HepG2 (cell line): ENCODE data around the gene ABHD10. TPM values are rescaled to one million over a fixed set of nuclear protein-coding genes. Genes with fewer than 3 reads are reported as not detected.

Experiments
- ATAC-seq: fragments of 200-7000 bp; cut with Tn5 transposase; 3 replicates; pipeline ENCODE4 v1.9.1; 2020; ENCODE audit warnings: mild to moderate bottlenecking, moderate library complexity
- BruUV-seq: library from RNA; stranded (reverse); fragments of 400-500 nt; replicated peaks from 2 replicates; lab custom pipeline; 2021; lab: Mats Ljungman, UMichigan
- CTCF ChIA-PET: fragments of 300-600 bp; formaldehyde crosslinking; extraction: SDS; loops from one replicate; lab custom pipeline; 2021; ENCODE audit warnings: low total read pairs, inconsistent platforms, low intra/inter-chr PET ratio; lab: Yijun Ruan, JAX
- POLR2A ChIA-PET: fragments of 350-600 bp; sonication (Branson Sonifier 250); formaldehyde crosslinking; loops from one replicate; lab custom pipeline; 2020; ENCODE audit warnings: antibody characterized with exemption, inconsistent platforms; lab: Yijun Ruan, JAX
- DNase-seq: peaks from one replicate; pipeline ENCODE4 v3.0.0-alpha.2; 2015; ENCODE audit warnings: low spot score
- FAIRE-seq: peaks from 3 replicates; lab custom pipeline; 2011; peaks lifted over from hg19 to GRCh38; lab: Jason Lieb, UNC
- H2AFZ ChIP-seq: one replicate; pipeline ENCODE4 v1.6.1; 2011; ENCODE audit warnings: low read length, inconsistent platforms
- H3K27ac ChIP-seq: fragments of 300-600 bp; 3 replicates; pipeline ENCODE4 v1.8.0; 2011; ENCODE audit warnings: mixed run types, mild to moderate bottlenecking, mixed read lengths, low read length, inconsistent platforms; ENCODE audit not compliant: insufficient read depth; ENCODE audit errors: extremely low read length
- H3K27me3 ChIP-seq, 2 experiments: fragments of 200-600 bp in 1 of 2; 2 replicates in 1 of 2; 3 replicates in 1 of 2; pipeline versions ENCODE4 v1.6.0 to v1.8.0; 2011; ENCODE audit warnings: low read length in 2 of 2, mild to moderate bottlenecking in 2 of 2, moderate library complexity in 2 of 2, inconsistent platforms in 1 of 2; ENCODE audit not compliant: insufficient read depth in 2 of 2, control insufficient read depth in 1 of 2
- H3K36me3 ChIP-seq, 2 experiments: fragments of 200-600 bp in 1 of 2; replicated peaks in 1 of 2; 2 replicates in 1 of 2; 3 replicates in 1 of 2; pipeline versions ENCODE4 v1.5.1 to v1.8.0; 2011; ENCODE audit warnings: low read length in 2 of 2, inconsistent platforms in 1 of 2; ENCODE audit not compliant: insufficient read depth in 2 of 2, control insufficient read depth in 1 of 2
- H3K4me1 ChIP-seq: 2 replicates; pipeline ENCODE4 v1.5.1; 2012; ENCODE audit warnings: low read length, inconsistent platforms; ENCODE audit not compliant: insufficient read depth
- H3K4me2 ChIP-seq: 2 replicates; pipeline ENCODE4 v1.6.0; 2011; ENCODE audit warnings: low read depth, low read length, inconsistent platforms
- H3K4me3 ChIP-seq, 3 experiments: fragments of 200-600 bp in 1 of 3; sonication (generic), shearing (Covaris generic) in 1 of 3; replicated peaks in 1 of 3; 2 replicates each; pipeline ENCODE4 v1.5.1; 2011 to 2016; ENCODE audit warnings: low read length in 3 of 3, inconsistent platforms in 2 of 3, low read depth in 2 of 3, mild to moderate bottlenecking in 2 of 3, control low read depth in 1 of 3, mixed read lengths in 1 of 3; ENCODE audit not compliant: insufficient read depth in 1 of 3
- H3K79me2 ChIP-seq: one replicate; pipeline ENCODE4 v1.6.1; 2011; ENCODE audit warnings: low read length, inconsistent platforms; ENCODE audit not compliant: insufficient read depth
- H3K9ac ChIP-seq: 2 replicates; pipeline ENCODE4 v1.6.0; 2011; ENCODE audit warnings: mild to moderate bottlenecking, low read depth, low read length, inconsistent platforms; ENCODE audit not compliant: insufficient read depth
- H3K9me3 ChIP-seq: 2 replicates; pipeline ENCODE4 v1.5.1; 2012; ENCODE audit warnings: mild to moderate bottlenecking, low read length
- H4K20me1 ChIP-seq: 2 replicates; pipeline ENCODE4 v1.6.0; 2011; ENCODE audit warnings: inconsistent platforms, mild to moderate bottlenecking, low read length, moderate library complexity; ENCODE audit not compliant: insufficient read depth
- GTF3A ChIP-seq: sonication (generic); formaldehyde crosslinking; conservative IDR thresholded peaks from 2 replicates; pipeline ENCODE4 v1.4.0; 2020; ENCODE audit warnings: mild to moderate bottlenecking, missing genetic modification reagents
- MIXL1 ChIP-seq: IDR thresholded peaks from 2 replicates; pipeline ENCODE4 v1.6.1; 2016
- MTA3 ChIP-seq: sonication (generic); formaldehyde crosslinking; IDR thresholded peaks from 2 replicates; pipeline ENCODE4 v1.4.0; 2020; ENCODE audit warnings: missing genetic modification reagents
- RBM22 ChIP-seq: fragments of 200-400 bp; formaldehyde crosslinking; optimal IDR thresholded peaks from 2 replicates; pipeline ENCODE3; 2017; ENCODE audit warnings: mild to moderate bottlenecking, low read length, moderate library complexity
- RELA ChIP-seq: sonication (generic); formaldehyde crosslinking; IDR thresholded peaks from 2 replicates; pipeline ENCODE4 v1.4.0; 2020; ENCODE audit warnings: missing genetic modification reagents
- SALL1 ChIP-seq: sonication (generic); formaldehyde crosslinking; IDR thresholded peaks from 2 replicates; pipeline ENCODE4 v1.8.0; 2022; ENCODE audit warnings: mild to moderate bottlenecking, missing genetic modification reagents
- SNRNP70 ChIP-seq: fragments of 200-400 bp; formaldehyde crosslinking; IDR thresholded peaks from 2 replicates; pipeline ENCODE4 v1.6.1; 2017; ENCODE audit warnings: mild to moderate bottlenecking, low read depth, low read length, moderate library complexity
- ZFP36L2 ChIP-seq: sonication (generic); formaldehyde crosslinking; IDR thresholded peaks from 2 replicates; pipeline ENCODE4 v1.4.0; 2020; ENCODE audit warnings: missing genetic modification reagents
- ZNF260 ChIP-seq: sonication (generic); formaldehyde crosslinking; IDR thresholded peaks from 2 replicates; pipeline ENCODE4 v1.4.0; 2020; ENCODE audit warnings: missing genetic modification reagents, low read depth, mild to moderate bottlenecking, borderline replicate concordance
- WGBS: methylation state at CpG from one replicate; pipeline ENCODE4 v1.1.6; 2017; ENCODE audit warnings: low lambda C conversion rate; 5-methylcytosine and 5-hydroxymethylcytosine counted together
- in situ Hi-C: cut with HindIII; loops from 2 replicates; pipeline ENCODE4 v1.10.0; 2017; ENCODE audit warnings: low pct_unique_long_range_greater_than_20kb; ENCODE audit not compliant: extremely low pct_ligation_motif_present
- intact Hi-C: fragments of 100-400 bp; cut with micrococcal nuclease; formaldehyde crosslinking; loops from one replicate; pipeline ENCODE4 v1.10.0; 2022; ENCODE audit not compliant: unreplicated experiment
- polyA plus RNA-seq, 8 experiments: library from polyadenylated mRNA; depleted of rRNA in 3 of 8; stranded (reverse) in 7 of 8; unstranded in 1 of 8; fragments of >200 nt; fragmentation: Illumina TruSeq in 4 of 8; extraction: Trizol in 4 of 8; gene quantifications; 2 replicates each; pipeline versions ENCODE4 v1.2.1 to v1.2.3, GENCODE V29; 2011 to 2016; ENCODE audit warnings: low read depth in 4 of 8, missing spikeins in 1 of 8, mixed read lengths in 1 of 8; ENCODE audit not compliant: insufficient read depth in 1 of 8
- total RNA-seq, 5 experiments: library from RNA; depleted of rRNA; stranded (reverse); fragments of >200 nt; fragmentation: Illumina TruSeq; extraction: Trizol; gene quantifications; 2 replicates each; pipeline ENCODE4 v1.2.3, GENCODE V29; 2016; ENCODE audit warnings: low read depth in 1 of 5
- TF ChIP-seq, protein P1 (sequence below): IDR thresholded peaks from 2 replicates; pipeline ENCODE4 v1.6.1; 2016; ENCODE audit warnings: low read depth, control low read depth
- TF ChIP-seq, protein P2 (sequence below): sonication (generic); formaldehyde crosslinking; IDR thresholded peaks from 2 replicates; pipeline ENCODE4 v1.4.0; 2020; ENCODE audit warnings: mild to moderate bottlenecking, missing genetic modification reagents
- TF ChIP-seq, protein P3 (sequence below): sonication (generic); formaldehyde crosslinking; IDR thresholded peaks from 2 replicates; pipeline ENCODE4 v1.4.0; 2020; ENCODE audit warnings: missing genetic modification reagents, borderline replicate concordance
- TF ChIP-seq, protein P4 (sequence below): sonication (generic); formaldehyde crosslinking; IDR thresholded peaks from 2 replicates; pipeline ENCODE4 v1.5.0; 2020; ENCODE audit warnings: missing genetic modification reagents
- TF ChIP-seq, protein P5 (sequence below): sonication (generic); IDR thresholded peaks from 2 replicates; pipeline ENCODE4 v1.6.1; 2016; ENCODE audit warnings: low read depth, borderline replicate concordance
- TF ChIP-seq, protein P6 (sequence below): sonication (generic); formaldehyde crosslinking; IDR thresholded peaks from 2 replicates; pipeline ENCODE4 v1.8.0; 2022; ENCODE audit warnings: low read depth, missing genetic modification reagents

The ABHD10 gene
- total and polyA plus RNA-seq, 2 of the 13 experiments (the other 11 are each of a cell fraction or from before 2014, with no cell fraction given) = 22.8 to 50.2 TPM

DNA sequence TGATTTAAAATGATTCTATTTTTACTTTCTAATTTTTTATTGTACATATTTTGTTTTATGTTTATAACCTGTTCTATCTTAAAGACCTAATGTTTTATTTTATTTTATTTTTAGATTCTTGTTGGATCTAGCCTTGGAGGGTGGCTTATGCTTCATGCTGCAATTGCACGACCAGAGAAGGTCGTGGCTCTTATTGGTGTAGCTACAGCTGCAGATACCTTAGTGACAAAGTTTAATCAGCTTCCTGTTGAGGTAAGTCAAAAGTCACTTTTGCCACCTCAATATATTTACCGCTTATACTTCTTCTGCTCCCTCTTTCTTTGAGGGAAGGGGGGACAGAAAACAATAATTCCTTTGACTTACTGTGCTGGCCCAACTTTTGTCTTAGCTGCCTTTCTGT lies 8.0 kb downstream of the ABHD10 start (continued):
- TF ChIP-seq, protein P1, sequence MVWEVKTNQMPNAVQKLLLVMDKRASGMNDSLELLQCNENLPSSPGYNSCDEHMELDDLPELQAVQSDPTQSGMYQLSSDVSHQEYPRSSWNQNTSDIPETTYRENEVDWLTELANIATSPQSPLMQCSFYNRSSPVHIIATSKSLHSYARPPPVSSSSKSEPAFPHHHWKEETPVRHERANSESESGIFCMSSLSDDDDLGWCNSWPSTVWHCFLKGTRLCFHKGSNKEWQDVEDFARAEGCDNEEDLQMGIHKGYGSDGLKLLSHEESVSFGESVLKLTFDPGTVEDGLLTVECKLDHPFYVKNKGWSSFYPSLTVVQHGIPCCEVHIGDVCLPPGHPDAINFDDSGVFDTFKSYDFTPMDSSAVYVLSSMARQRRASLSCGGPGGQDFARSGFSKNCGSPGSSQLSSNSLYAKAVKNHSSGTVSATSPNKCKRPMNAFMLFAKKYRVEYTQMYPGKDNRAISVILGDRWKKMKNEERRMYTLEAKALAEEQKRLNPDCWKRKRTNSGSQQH (CRISPR knock-in tag) = no peak
- TF ChIP-seq, protein P2, sequence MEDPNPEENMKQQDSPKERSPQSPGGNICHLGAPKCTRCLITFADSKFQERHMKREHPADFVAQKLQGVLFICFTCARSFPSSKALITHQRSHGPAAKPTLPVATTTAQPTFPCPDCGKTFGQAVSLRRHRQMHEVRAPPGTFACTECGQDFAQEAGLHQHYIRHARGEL (CRISPR knock-in tag) = no peak

DNA sequence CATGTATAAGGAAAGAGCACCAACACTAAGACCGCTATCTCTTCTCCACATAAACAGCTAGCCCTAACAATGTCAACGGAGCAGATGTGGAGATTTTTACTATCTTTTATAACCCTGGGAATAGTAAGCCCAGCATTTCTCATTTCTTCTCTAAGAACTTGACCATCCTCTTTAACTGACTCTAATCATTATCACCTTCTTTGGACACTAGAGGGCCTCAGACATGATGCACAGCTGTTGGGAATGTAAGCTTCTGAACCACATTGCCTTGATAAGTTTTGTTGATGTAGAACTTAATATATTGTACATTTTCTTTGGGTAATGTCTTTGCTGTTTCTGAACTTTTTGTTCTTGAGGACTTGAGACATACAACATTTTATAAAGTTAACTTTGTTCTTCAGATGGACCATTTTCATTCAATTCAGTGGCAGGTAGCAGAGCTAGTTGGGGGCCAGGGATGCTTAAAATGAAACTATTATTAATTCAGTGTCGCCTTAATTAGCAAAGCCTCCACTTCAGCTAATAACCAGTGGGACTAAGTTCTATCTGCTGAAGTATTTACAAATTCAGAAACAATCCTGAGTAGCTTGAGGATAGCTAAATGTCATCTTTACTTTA lies 10.3 kb downstream of the ABHD10 start:
- intact Hi-C loops = loop anchor here (1.0 kb wide), 2 partner anchors 24 to 54 kb away; no protein-coding TSS in a partner anchor
- TF ChIP-seq, protein P3, sequence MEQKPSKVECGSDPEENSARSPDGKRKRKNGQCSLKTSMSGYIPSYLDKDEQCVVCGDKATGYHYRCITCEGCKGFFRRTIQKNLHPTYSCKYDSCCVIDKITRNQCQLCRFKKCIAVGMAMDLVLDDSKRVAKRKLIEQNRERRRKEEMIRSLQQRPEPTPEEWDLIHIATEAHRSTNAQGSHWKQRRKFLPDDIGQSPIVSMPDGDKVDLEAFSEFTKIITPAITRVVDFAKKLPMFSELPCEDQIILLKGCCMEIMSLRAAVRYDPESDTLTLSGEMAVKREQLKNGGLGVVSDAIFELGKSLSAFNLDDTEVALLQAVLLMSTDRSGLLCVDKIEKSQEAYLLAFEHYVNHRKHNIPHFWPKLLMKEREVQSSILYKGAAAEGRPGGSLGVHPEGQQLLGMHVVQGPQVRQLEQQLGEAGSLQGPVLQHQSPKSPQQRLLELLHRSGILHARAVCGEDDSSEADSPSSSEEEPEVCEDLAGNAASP (CRISPR knock-in tag) = no peak
- TF ChIP-seq RELA (CRISPR knock-in tag) (no peak), RBM22 (no peak), SNRNP70 (no peak), MTA3 (CRISPR knock-in tag) (no peak), ZNF260 (CRISPR knock-in tag) (no peak), MIXL1 (peak; percentile 76; the same call in 1 of the 2 replicates), ZFP36L2 (CRISPR knock-in tag) (no peak), SALL1 (CRISPR knock-in tag) (no peak), GTF3A (CRISPR knock-in tag) (no peak)
- TF ChIP-seq, protein P4, sequence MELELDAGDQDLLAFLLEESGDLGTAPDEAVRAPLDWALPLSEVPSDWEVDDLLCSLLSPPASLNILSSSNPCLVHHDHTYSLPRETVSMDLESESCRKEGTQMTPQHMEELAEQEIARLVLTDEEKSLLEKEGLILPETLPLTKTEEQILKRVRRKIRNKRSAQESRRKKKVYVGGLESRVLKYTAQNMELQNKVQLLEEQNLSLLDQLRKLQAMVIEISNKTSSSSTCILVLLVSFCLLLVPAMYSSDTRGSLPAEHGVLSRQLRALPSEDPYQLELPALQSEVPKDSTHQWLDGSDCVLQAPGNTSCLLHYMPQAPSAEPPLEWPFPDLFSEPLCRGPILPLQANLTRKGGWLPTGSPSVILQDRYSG = no peak
- TF ChIP-seq, protein P5, sequence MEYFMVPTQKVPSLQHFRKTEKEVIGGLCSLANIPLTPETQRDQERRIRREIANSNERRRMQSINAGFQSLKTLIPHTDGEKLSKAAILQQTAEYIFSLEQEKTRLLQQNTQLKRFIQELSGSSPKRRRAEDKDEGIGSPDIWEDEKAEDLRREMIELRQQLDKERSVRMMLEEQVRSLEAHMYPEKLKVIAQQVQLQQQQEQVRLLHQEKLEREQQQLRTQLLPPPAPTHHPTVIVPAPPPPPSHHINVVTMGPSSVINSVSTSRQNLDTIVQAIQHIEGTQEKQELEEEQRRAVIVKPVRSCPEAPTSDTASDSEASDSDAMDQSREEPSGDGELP = peak; percentile 71; the same call in 1 of the 2 replicates
- TF ChIP-seq, protein P6, sequence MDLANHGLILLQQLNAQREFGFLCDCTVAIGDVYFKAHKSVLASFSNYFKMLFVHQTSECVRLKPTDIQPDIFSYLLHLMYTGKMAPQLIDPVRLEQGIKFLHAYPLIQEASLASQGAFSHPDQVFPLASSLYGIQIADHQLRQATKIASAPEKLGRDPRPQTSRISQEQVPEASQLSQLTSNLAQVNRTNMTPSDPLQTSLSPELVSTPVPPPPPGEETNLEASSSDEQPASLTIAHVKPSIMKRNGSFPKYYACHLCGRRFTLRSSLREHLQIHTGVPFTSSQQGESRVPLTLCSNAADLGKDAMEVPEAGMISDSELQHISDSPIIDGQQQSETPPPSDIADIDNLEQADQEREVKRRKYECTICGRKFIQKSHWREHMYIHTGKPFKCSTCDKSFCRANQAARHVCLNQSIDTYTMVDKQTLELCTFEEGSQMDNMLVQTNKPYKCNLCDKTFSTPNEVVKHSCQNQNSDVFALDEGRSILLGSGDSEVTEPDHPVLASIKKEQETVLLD (CRISPR knock-in tag) = no peak

More for the DNA sequence above, 10.3 kb downstream of the ABHD10 start:
- Histone ChIP-seq H3K27me3 (no peaks in the 10 kb centered on the region), H2AFZ (no peak overlapping the region), H3K36me3 (peaks cover 6 to 28% of the 10 kb centered on the region in 2 experiments), H4K20me1 (peaks cover 4% of the 10 kb centered on the region; the same call in 1 of the 2 replicates), H3K9me3 (no peaks in the 10 kb centered on the region), H3K4me3 (no peak overlapping the region), H3K4me1 (no peaks in the 10 kb centered on the region), H3K27ac (no peak overlapping the region), H3K4me2 (no peak overlapping the region), H3K79me2 (no peaks in the 10 kb centered on the region), H3K9ac (no peak overlapping the region)
- ATAC-seq = peak; percentile 96
- peak; percentile 53 for DNase-seq
- ChIA-PET POLR2A (interaction anchor here (1.3 to 2.6 kb wide), 2 partner anchors 10 to 24 kb away, joined by 6 to 21 read pairs; partner anchors contain the start of gene ABHD10), CTCF (interaction anchor here (1.2 to 2.5 kb wide), 2 partner anchors 24 to 55 kb away, joined by 7 to 28 read pairs; no protein-coding TSS in a partner anchor)
- BruUV-seq = no TSS peak
- 47% methylated on average over 3 of the region's 3 CpGs for WGBS
- FAIRE-seq = peak; percentile 66
- in situ Hi-C loops = no loop called here
